Keratinocyte (primary cell): ENCODE results near the gene BCL2L1. TPM values are rescaled to one million over a fixed set of nuclear protein-coding genes. Genes with fewer than 3 reads are reported as not detected.
"Not testable (repeated sequence)": the region's sequence is repeated elsewhere in the genome, so short reads cannot be mapped to it uniquely, and the experiment has no call there.

Source experiments
- DNase-seq: peaks from one replicate; pipeline ENCODE4 v3.0.0-alpha.2; 2011; ENCODE audit warnings: low read depth, missing footprints, low spot score
- FAIRE-seq: peaks from 2 replicates; lab custom pipeline; 2011; peaks lifted over from hg19 to GRCh38; lab: Jason Lieb, UNC
- H2AFZ ChIP-seq: 2 replicates; pipeline ENCODE4 v1.6.0; 2012; ENCODE audit warnings: low read length, control low read depth, inconsistent platforms; ENCODE audit not compliant: control insufficient read depth
- H3K27ac ChIP-seq: 2 replicates; pipeline ENCODE4 v1.5.1; 2011; ENCODE audit warnings: low read length; ENCODE audit not compliant: control insufficient read depth, insufficient read depth
- H3K27me3 ChIP-seq: 3 replicates; pipeline ENCODE4 v1.6.0; 2011; ENCODE audit warnings: low read length; ENCODE audit not compliant: control insufficient read depth, insufficient read depth; ENCODE audit errors: extremely low read depth
- H3K36me3 ChIP-seq, 2 experiments: 2 replicates in 1 of 2; 3 replicates in 1 of 2; pipeline ENCODE4 v1.5.1; 2011; ENCODE audit warnings: low read length in 2 of 2, mild to moderate bottlenecking in 1 of 2; ENCODE audit not compliant: control insufficient read depth in 2 of 2, insufficient read depth in 2 of 2; ENCODE audit errors: extremely low read depth in 1 of 2
- H3K4me1 ChIP-seq: 3 replicates; pipeline ENCODE4 v1.5.1; 2011; ENCODE audit warnings: low read length; ENCODE audit not compliant: control insufficient read depth, insufficient read depth; ENCODE audit errors: extremely low read depth
- H3K4me2 ChIP-seq: 3 replicates; pipeline ENCODE4 v1.6.0; 2011; ENCODE audit warnings: low read depth, low read length; ENCODE audit not compliant: control insufficient read depth, insufficient read depth; ENCODE audit errors: extremely low read depth
- H3K4me3 ChIP-seq, 3 experiments: fragments of 200-600 bp in 1 of 3; sonication (generic) in 1 of 3; 2 replicates in 2 of 3; 3 replicates in 1 of 3; pipeline ENCODE4 v1.5.1; 2011 to 2016; ENCODE audit warnings: low read length in 3 of 3, mild to moderate bottlenecking in 3 of 3, control low read depth in 2 of 3, inconsistent platforms in 1 of 3, low read depth in 1 of 3, mixed read lengths in 1 of 3, mixed run types in 1 of 3, moderate library complexity in 1 of 3; ENCODE audit not compliant: control insufficient read depth in 2 of 3, insufficient read depth in 2 of 3; ENCODE audit errors: extremely low read depth in 1 of 3
- H3K79me2 ChIP-seq: 2 replicates; pipeline ENCODE4 v1.6.0; 2012; ENCODE audit warnings: low read length; ENCODE audit not compliant: control insufficient read depth, insufficient read depth
- H3K9ac ChIP-seq: 3 replicates; pipeline ENCODE4 v1.6.0; 2011; ENCODE audit warnings: low read length; ENCODE audit not compliant: control insufficient read depth, insufficient read depth; ENCODE audit errors: extremely low read depth
- H3K9me1 ChIP-seq: 3 replicates; pipeline ENCODE4 v1.6.0; 2011; ENCODE audit warnings: low read length; ENCODE audit not compliant: control insufficient read depth, insufficient read depth; ENCODE audit errors: extremely low read depth
- H3K9me3 ChIP-seq: 2 replicates; pipeline ENCODE4 v1.5.1; 2012; ENCODE audit warnings: low read depth, low read length; ENCODE audit not compliant: control insufficient read depth
- H4K20me1 ChIP-seq: 3 replicates; pipeline ENCODE4 v1.6.0; 2011; ENCODE audit warnings: low read length; ENCODE audit not compliant: control insufficient read depth, insufficient read depth; ENCODE audit errors: extremely low read depth
- CTCF ChIP-seq, 3 experiments: IDR thresholded peaks in 1 of 3; conservative IDR thresholded peaks in 1 of 3; optimal IDR thresholded peaks in 1 of 3; 2 replicates in 2 of 3; 3 replicates in 1 of 3; pipeline versions ENCODE3 to v1.5.1; 2011; ENCODE audit warnings: low read length in 3 of 3, mild to moderate bottlenecking in 3 of 3, moderate library complexity in 2 of 3, control low read depth in 1 of 3, inconsistent platforms in 1 of 3; ENCODE audit not compliant: insufficient read depth in 2 of 3; ENCODE audit errors: extremely low read depth in 1 of 3
- EZH2 ChIP-seq: IDR thresholded peaks from one replicate; pipeline ENCODE4 v1.6.1; 2012; ENCODE audit warnings: inconsistent platforms, mild to moderate bottlenecking, low read length, moderate library complexity
- dilution Hi-C: fragments of 300-500 bp; cut with MboI; formaldehyde crosslinking; loops from one replicate; pipeline ENCODE4 v1.7.0; 2020; ENCODE audit warnings: low sequenced_read_pairs; ENCODE audit not compliant: extremely low pct_ligation_motif_present
- polyA plus RNA-seq, 5 experiments: library from polyadenylated mRNA; depleted of rRNA in 3 of 5; stranded (reverse) in 3 of 5; stranded (forward) in 1 of 5; unstranded in 1 of 5; fragments of >200 nt; gene quantifications; 1 replicate in 1 of 5; 2 replicates in 3 of 5; 3 replicates in 1 of 5; pipeline versions ENCODE4 v1.2.1 to v1.2.3, GENCODE V29; 2011 to 2012; ENCODE audit warnings: missing spikeins in 2 of 5, low read depth in 1 of 5, low replicate concordance in 1 of 5

BCL2L1 gene
- polyA plus RNA-seq, 1 donor (not counting 4 experiments of a cell fraction or from before 2014, with no cell fraction given), result 109 TPM

DNA sequence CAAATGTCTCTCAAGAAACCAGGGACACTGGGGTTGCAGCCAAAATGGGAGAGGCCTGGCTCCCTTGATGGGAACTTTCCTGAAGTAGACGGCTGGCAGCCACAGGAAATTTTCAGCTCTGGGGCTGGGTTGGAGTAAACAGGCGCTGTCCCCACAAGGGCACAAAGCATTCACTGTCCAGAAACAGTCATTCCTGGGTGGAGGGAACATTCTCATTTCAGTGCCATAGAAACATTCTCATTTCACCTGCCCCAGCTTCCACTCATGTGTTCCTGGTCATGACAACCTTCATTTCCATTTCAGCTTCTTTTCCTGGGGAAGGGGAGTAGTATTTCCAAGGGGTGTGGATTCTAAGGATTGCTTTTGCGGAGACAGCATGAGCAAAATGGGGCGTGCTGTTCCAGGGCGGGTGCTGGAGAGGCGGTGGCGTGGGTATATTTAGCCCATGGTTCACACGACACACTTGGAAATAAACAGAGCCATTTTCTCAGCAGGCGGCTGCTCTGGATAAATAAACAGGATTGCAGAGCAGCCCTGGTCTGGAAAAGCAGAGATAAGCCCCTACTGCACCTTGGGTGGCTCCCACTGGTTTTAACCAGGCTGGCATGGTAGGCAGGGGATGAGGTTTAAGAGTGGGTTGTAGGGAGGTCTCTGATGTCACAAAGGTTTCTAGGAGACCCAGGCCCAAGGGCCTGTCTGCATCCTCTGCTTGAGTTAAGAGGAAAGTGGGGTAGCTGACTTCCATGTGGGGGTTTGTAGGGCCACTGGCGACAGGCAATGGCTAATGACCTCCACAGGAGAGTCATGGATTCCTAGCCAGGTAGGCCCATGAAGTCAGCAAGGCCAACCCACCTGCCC, 52.1 kb downstream of the BCL2L1 start:
- Histone ChIP-seq H3K9ac (no peak overlapping the region), H2AFZ (no peak overlapping the region), H3K36me3 (peaks cover 30 to 42% of the 10 kb centered on the region in 2 experiments), H3K4me3 (no peak overlapping the region), H3K4me1 (peaks cover 12% of the 10 kb centered on the region), H3K9me1 (no peaks in the 10 kb centered on the region), H3K79me2 (peaks cover 84% of the 10 kb centered on the region), H3K9me3 (no peaks in the 10 kb centered on the region), H3K27me3 (no peaks in the 10 kb centered on the region), H4K20me1 (peaks cover 6% of the 10 kb centered on the region), H3K27ac (no peak overlapping the region), H3K4me2 (no peak overlapping the region)
- FAIRE-seq (no peak), DNase-seq (no peak)
- dilution Hi-C loops, result no loop called here
- TF ChIP-seq CTCF (optimal IDR thresholded peaks at IDR 0.05 in 1 of 3, IDR thresholded peaks at IDR 0.05 in 1 of 3, conservative IDR thresholded peaks at IDR 0.05 in 1 of 3; ENCODE audit: extremely low read depth in 1 of 3, insufficient read depth in 2 of 3, low read length in 3 of 3), result no peak
- no peak for TF ChIP-seq EZH2

DNA sequence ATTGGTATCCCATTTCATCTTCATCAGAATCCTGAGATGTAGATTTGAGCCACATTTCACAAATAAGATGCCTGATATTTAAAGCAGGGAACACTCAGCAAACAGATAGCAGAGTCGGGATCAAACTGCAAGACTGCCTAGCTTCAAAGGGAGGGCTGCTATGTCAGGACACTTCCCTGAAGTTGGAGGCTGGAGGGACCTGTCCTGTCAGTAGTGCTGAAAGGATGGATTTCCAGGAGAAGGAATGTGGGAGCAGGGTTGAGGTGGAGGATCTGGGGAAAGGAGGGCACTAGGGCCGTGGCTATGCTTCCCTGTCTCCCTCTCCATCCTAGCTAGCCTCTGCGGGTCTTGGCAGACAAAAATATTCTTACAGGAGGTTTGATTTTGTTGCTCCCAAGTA, 52.8 kb downstream of the BCL2L1 start:
- dilution Hi-C loops, result no loop called here
- no peaks in the 10 kb centered on the region for H3K27me3 ChIP-seq
- H3K79me2 ChIP-seq, result peaks cover 76% of the 10 kb centered on the region
- no peak overlapping the region for H2AFZ ChIP-seq
- H3K9ac ChIP-seq, result no peak overlapping the region
- no peak overlapping the region for H3K27ac ChIP-seq
- H4K20me1 ChIP-seq, result peaks cover 6% of the 10 kb centered on the region
- no peak overlapping the region for H3K4me2 ChIP-seq
- H3K4me3 ChIP-seq, result no peak overlapping the region
- DNase-seq (no peak), FAIRE-seq (no peak)
- no peak for TF ChIP-seq EZH2
- no peak for TF ChIP-seq CTCF (optimal IDR thresholded peaks at IDR 0.05 in 1 of 3, IDR thresholded peaks at IDR 0.05 in 1 of 3, conservative IDR thresholded peaks at IDR 0.05 in 1 of 3; ENCODE audit: extremely low read depth in 1 of 3, insufficient read depth in 2 of 3, low read length in 3 of 3)
- H3K4me1 ChIP-seq, result peaks cover 5% of the 10 kb centered on the region
- H3K9me3 ChIP-seq, result no peaks in the 10 kb centered on the region
- no peaks in the 10 kb centered on the region for H3K9me1 ChIP-seq
- H3K36me3 ChIP-seq, result peaks cover 35 to 44% of the 10 kb centered on the region in 2 experiments

DNA sequence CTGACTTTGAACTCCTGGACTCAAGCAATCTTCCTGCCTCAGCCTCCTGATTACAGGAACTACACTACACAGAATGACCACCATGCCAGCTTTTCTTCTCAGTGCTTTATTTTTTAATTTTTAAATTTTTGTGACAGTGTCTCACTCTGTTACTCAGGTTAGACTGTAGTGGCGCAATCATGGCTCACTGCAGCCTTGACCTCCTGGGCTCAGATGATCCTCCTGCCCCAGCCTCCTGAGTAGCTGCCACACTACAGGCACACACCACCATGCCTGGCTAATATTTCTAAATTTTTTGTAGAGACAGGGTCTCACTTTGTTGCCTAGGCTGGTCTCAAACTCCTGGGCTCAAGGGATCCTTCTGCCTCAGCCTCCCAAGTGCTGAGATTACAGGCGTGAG, 53.7 kb downstream of the BCL2L1 start:
- H3K79me2 ChIP-seq, result peaks cover 68% of the 10 kb centered on the region
- FAIRE-seq, dilution Hi-C loops, H3K27me3 ChIP-seq, H4K20me1 ChIP-seq, H3K9ac ChIP-seq, DNase-seq, H3K4me2 ChIP-seq, H3K9me1 ChIP-seq, H3K27ac ChIP-seq, H3K9me3 ChIP-seq, H2AFZ ChIP-seq, H3K4me3 ChIP-seq, H3K4me1 ChIP-seq: not testable (repeated sequence)
- peaks cover 41 to 46% of the 10 kb centered on the region in 2 experiments for H3K36me3 ChIP-seq
